CD4-positive, alpha-beta memory T cell (primary cell): ENCODE data around the gene PGC. TPM values are rescaled to one million over a fixed set of nuclear protein-coding genes. Genes with fewer than 3 reads are reported as not detected.

Source experiments
- CTCF ChIA-PET: fragments of 350-600 bp; sonication (Branson Sonifier 250); formaldehyde crosslinking; loops from one replicate; lab custom pipeline; 2021; ENCODE audit warnings: inconsistent platforms; ENCODE audit not compliant: partially characterized antibody; lab: Charles Lee
- POLR2A ChIA-PET: fragments of 350-600 bp; sonication (Branson Sonifier 250); formaldehyde crosslinking; loops from one replicate; lab custom pipeline; 2021; ENCODE audit not compliant: partially characterized antibody; lab: Charles Lee
- DNase-seq, 5 donors: peaks; one replicate each; pipeline versions ENCODE4 v3.0.0 to v3.0.0-alpha.2; 2020 to 2022; ENCODE audit warnings: mixed read lengths in 1 of 5
- H3K27ac ChIP-seq: one replicate; pipeline ENCODE4 v1.7.0; 2013; ENCODE audit warnings: low read depth, low read length
- H3K27me3 ChIP-seq: 2 replicates; pipeline ENCODE4 v1.7.0; 2013; ENCODE audit warnings: mild to moderate bottlenecking, low read length, moderate library complexity; ENCODE audit not compliant: insufficient read depth
- H3K36me3 ChIP-seq: 2 replicates; pipeline ENCODE4 v1.7.0; 2013; ENCODE audit warnings: mild to moderate bottlenecking, low read length, moderate library complexity; ENCODE audit not compliant: insufficient read depth
- H3K4me1 ChIP-seq: 2 replicates; pipeline ENCODE4 v1.7.0; 2013; ENCODE audit warnings: mild to moderate bottlenecking, low read length, moderate library complexity; ENCODE audit not compliant: insufficient read depth
- H3K4me3 ChIP-seq, 2 donors: one replicate each; pipeline ENCODE4 v1.7.0; 2013; ENCODE audit warnings: low read length in 2 of 2, mild to moderate bottlenecking in 1 of 2
- H3K9me3 ChIP-seq, 2 donors: one replicate each; pipeline ENCODE4 v1.7.0; 2013; ENCODE audit warnings: low read length in 2 of 2, control low read depth in 1 of 2; ENCODE audit not compliant: control insufficient read depth in 1 of 2
- H3K27ac Mint-ChIP-seq, 7 donors: one replicate each; pipeline ENCODE4 v1.8.0; 2020 to 2021; ENCODE audit warnings: mixed read lengths in 7 of 7, mild to moderate bottlenecking in 6 of 7, inconsistent platforms in 3 of 7, moderate library complexity in 3 of 7
- H3K27me3 Mint-ChIP-seq, 2 donors: one replicate each; pipeline ENCODE4 v1.8.0; 2020 to 2021; ENCODE audit warnings: mixed read lengths in 2 of 2
- H3K36me3 Mint-ChIP-seq, 2 donors: one replicate each; pipeline ENCODE4 v1.8.0; 2020 to 2021; ENCODE audit warnings: mixed read lengths in 2 of 2, inconsistent platforms in 1 of 2, mild to moderate bottlenecking in 1 of 2
- H3K4me1 Mint-ChIP-seq, 4 donors: one replicate each; pipeline ENCODE4 v1.8.0; 2020 to 2021; ENCODE audit warnings: mixed read lengths in 4 of 4, mild to moderate bottlenecking in 1 of 4
- H3K4me3 Mint-ChIP-seq, 8 donors: one replicate each; pipeline ENCODE4 v1.8.0; 2020 to 2021; ENCODE audit warnings: mixed read lengths in 8 of 8, mild to moderate bottlenecking in 7 of 8, moderate library complexity in 6 of 8, inconsistent platforms in 3 of 8
- H3K9me3 Mint-ChIP-seq, 8 donors: one replicate each; pipeline ENCODE4 v1.8.0; 2020 to 2021; ENCODE audit warnings: mixed read lengths in 8 of 8, mild to moderate bottlenecking in 5 of 8, inconsistent platforms in 3 of 8, moderate library complexity in 1 of 8
- intact Hi-C: fragments of 100-400 bp; cut with micrococcal nuclease; formaldehyde crosslinking; loops from one replicate; pipeline ENCODE4 v1.15.1; 2023
- polyA plus RNA-seq, 2 donors: library from polyadenylated mRNA; unstranded; fragments of 300-500 nt; fragmentation: Illumina TruSeq; gene quantifications; one replicate each; pipeline ENCODE4 v1.2.3, GENCODE V29; 2021
- total RNA-seq, 2 experiments: library from RNA; stranded (reverse); gene quantifications; one replicate each; pipeline ENCODE4 v1.2.3, GENCODE V29; 2021

Gene PGC
- total and polyA plus RNA-seq, 4 experiments from 2014 or later, result not detected

DNA sequence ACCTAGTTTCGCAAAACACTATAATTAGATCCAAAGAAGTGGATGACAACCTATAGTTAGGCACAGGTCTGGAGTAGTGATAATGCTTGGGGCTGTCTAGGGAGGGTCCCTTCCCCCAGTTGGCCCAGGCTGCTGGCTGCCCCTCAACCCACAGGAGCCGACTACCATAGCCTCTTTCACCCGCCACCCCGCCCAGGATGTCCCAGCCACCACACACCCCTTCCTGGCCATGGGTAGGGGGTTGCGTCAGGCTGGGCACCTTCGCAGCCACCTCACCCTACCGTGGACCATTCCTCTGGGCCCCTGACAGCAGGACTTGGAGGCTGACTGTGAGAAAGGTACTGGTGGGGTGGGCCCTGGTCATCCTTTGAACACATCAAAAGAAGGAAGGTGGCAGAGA is 20.3 kb downstream of the PGC start:
- Histone ChIP-seq H3K36me3 (no peaks in the 10 kb centered on the region), H3K9me3 (no peaks in the 10 kb centered on the region), H3K4me3 (no peak overlapping the region), H3K27me3 (no peaks in the 10 kb centered on the region), H3K4me1 (peaks cover 38% of the 10 kb centered on the region), H3K27ac (no peak overlapping the region)
- Mint-ChIP-seq H3K27me3 (no peaks in the 10 kb centered on the region), H3K4me1 (peaks cover 20 to 56% (median 42%) of the 10 kb centered on the region in 4 donors), H3K36me3 (peaks cover 3% of the 10 kb centered on the region in 2 donors), H3K4me3 (peak overlapping the region in 6 of 8 donors; percentile 42 to 69 (median 52)), H3K27ac (peak overlapping the region in 6 of 7 donors; percentile 19 to 79 (median 54)), H3K9me3 (no peaks in the 10 kb centered on the region)
- ChIA-PET POLR2A (no interaction called here), CTCF (no interaction called here)
- DNase-seq, result no peak
- intact Hi-C loops, result no loop called here

DNA sequence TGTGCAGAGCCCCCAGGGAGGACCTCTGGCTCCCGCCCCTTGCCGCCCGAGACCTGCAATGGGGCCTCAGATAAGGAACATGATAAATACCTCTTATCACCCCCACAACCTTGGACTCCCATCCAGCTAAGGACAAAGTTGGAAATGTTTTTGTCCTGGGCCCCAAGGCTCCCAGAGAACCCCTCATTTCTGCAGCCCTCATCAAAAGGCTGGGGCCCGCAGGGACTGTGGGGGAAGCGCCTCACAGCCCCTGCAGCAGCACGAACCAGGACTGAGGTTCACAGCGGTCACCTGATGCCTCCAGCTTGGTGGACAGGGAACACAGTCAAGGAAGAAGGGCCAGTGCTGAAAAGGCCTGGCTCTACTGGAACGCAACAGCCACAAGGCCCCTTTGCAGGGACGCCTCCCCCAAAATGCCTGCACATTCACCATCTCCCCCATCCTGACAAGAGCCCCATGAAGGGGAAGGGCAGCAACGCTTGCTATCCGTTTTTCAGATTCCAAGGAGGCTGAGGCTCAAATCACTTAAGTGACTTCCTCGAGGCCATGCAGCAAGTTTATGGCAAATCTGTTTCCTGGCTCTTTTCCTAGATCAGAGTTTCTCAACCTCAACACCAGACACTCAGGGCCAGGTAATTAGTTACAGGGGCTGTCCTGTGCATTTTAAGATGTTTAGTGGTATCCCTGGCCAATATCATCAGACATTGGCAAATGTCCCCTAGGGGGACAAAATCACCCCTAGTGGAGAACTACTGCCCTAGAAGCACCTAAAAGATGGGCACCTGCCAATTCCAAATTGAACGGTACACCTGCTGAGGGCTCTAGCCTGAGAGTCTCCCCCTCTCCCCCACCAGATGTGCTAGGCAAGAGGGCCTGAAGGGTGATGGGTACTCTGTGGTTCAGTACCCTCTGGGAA is 22.4 kb downstream of the PGC start:
- Histone ChIP-seq H3K4me3 (no peak overlapping the region), H3K27me3 (no peaks in the 10 kb centered on the region), H3K27ac (no peak overlapping the region), H3K4me1 (peaks cover 18% of the 10 kb centered on the region), H3K9me3 (no peaks in the 10 kb centered on the region), H3K36me3 (no peaks in the 10 kb centered on the region)
- H3K27ac Mint-ChIP-seq, result peak overlapping the region in 1 of 7 donors; percentile 36
- intact Hi-C loops, result no loop called here
- H3K36me3 Mint-ChIP-seq, result peaks cover 3% of the 10 kb centered on the region in 2 donors
- no peaks in the 10 kb centered on the region for H3K9me3 Mint-ChIP-seq
- DNase-seq, result no peak
- no peak overlapping the region for H3K4me3 Mint-ChIP-seq
- peaks cover 9 to 44% (median 32%) of the 10 kb centered on the region in 4 donors for H3K4me1 Mint-ChIP-seq
- H3K27me3 Mint-ChIP-seq, result no peaks in the 10 kb centered on the region
- ChIA-PET POLR2A (interaction anchor here (2.2 kb wide), 1 partner anchor 9 kb away, joined by 8 read pairs; no protein-coding TSS in a partner anchor), CTCF (no interaction called here)

DNA sequence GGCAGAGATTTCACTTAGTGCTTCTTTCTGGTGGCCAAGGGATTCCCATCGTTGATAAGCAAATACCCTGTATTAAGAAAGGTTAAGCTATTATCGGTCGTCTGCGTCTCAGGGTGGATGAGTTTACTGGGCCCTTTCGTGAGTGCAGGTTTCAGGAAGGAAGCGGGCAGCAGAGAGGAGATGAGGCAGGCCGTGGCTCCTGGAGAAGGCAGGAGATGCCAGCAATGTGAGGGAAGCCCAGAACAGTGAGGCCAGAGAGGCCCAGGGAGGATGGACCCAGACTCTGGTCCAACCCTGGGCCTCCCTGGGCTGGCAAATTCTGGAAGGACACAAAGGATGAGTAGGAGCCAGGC is 23.0 kb downstream of the PGC start:
- Histone ChIP-seq H3K27me3 (no peaks in the 10 kb centered on the region), H3K27ac (no peak overlapping the region), H3K36me3 (no peaks in the 10 kb centered on the region), H3K4me1 (peaks cover 12% of the 10 kb centered on the region), H3K9me3 (no peaks in the 10 kb centered on the region), H3K4me3 (no peak overlapping the region)
- no peak for DNase-seq
- CTCF ChIA-PET, result interaction anchor here (0.9 kb wide), 1 partner anchor 10 kb away, joined by 4 read pairs; no protein-coding TSS in a partner anchor
- intact Hi-C loops, result no loop called here
- Mint-ChIP-seq H3K4me3 (no peak overlapping the region), H3K9me3 (no peaks in the 10 kb centered on the region), H3K36me3 (peaks cover 3% of the 10 kb centered on the region in 2 donors), H3K4me1 (peaks cover 9 to 38% (median 31%) of the 10 kb centered on the region in 4 donors), H3K27ac (peak overlapping the region in 3 of 7 donors; percentile 23 to 78 (median 54)), H3K27me3 (no peaks in the 10 kb centered on the region)
- POLR2A ChIA-PET, result interaction anchor here (2.2 kb wide), 1 partner anchor 10 kb away, joined by 8 read pairs; no protein-coding TSS in a partner anchor

DNA sequence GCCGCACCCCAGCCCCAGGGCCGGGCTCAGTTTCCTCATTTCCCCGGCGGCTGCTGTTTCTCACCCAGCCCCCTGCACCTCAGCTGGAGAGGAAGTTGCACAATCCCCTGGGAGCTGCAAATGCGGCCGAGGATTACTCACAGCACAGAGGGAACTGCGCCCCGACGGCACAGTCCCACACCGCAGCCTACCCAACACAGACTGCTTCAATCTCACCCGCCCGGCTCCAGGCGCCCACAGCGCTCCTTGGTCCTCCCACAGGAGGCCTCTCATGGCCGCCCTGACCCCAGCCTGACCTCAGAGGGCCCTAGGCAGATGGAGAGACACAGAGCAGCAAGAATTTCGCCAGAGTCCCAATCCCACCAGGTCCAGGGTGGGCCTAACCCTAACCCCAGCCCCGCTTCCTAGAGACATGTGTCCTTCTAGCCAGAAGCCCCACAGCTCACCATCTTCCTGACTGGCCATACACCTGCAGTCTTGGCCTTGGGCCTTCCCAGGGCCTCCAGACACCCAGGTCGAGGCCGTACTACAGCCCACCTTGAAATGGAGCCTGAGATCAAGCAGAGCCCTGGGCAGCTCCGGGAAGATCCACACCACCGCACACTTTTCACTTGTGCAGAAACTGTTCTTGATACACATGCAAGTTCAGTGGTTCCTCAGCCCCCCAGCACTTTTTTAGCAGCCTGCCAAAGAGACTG is 23.5 kb downstream of the PGC start:
- Mint-ChIP-seq H3K4me1 (peaks cover 9 to 33% (median 27%) of the 10 kb centered on the region in 4 donors), H3K27me3 (no peaks in the 10 kb centered on the region), H3K9me3 (no peaks in the 10 kb centered on the region), H3K4me3 (no peak overlapping the region), H3K36me3 (peaks cover 0 to 3% of the 10 kb centered on the region in 2 donors), H3K27ac (peak overlapping the region in 1 of 7 donors; percentile 32)
- ChIA-PET CTCF (interaction anchor here (0.9 kb wide), 1 partner anchor 10 kb away, joined by 4 read pairs; no protein-coding TSS in a partner anchor), POLR2A (interaction anchor here (2.2 kb wide), 1 partner anchor 10 kb away, joined by 8 read pairs; no protein-coding TSS in a partner anchor)
- Histone ChIP-seq H3K36me3 (no peaks in the 10 kb centered on the region), H3K4me3 (no peak overlapping the region), H3K9me3 (no peaks in the 10 kb centered on the region), H3K27me3 (no peaks in the 10 kb centered on the region), H3K4me1 (peaks cover 12% of the 10 kb centered on the region), H3K27ac (no peak overlapping the region)
- intact Hi-C loops, result no loop called here
- no peak for DNase-seq

DNA sequence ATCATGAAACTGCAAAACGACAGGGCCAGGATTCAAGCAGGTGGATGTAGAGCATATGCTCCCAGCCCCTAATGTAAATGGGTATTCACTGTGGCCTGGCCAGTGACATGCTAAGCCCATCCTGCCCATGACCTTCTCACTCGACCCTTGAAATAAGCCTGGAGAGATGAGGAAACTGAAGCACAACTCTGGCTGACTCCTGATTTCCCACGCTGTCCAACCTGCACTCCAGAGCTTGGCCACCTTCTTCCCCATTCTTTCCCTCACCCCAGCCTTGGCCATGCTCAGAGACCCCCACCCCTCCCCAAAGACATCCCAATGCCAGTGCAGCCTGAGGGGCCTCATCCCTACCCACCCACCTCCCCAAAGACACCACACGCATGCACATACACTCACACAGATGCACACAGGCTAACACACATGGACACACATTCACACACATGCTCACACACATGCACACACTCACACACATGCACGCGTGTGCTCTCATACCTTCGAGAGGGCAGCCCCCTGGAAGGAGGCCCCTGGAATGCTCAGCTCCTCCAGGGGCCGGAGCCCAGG is 24.1 kb downstream of the PGC start:
- no peak overlapping the region for H3K4me3 Mint-ChIP-seq
- H3K27ac ChIP-seq, result no peak overlapping the region

DNA sequence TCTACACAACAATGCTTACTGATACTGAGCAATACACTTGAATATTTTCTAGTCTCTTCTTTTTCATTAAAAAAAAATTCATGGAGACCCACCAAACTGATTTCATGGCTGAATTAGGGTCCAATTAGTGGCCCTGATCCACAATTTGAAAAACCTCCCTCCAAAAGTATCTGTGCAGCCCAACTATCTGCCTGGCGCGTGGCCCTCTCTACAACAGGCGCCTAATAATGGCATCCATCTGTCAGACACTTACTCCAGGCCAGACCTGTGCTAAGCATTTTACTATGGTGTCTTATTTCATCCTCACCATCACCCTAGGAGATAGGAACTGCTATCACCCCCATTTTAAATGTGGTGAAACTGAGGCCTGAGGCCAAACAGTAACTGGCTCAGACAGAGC is 25.8 kb downstream of the PGC start:
- no peak for DNase-seq
- H3K27ac ChIP-seq, result no peak overlapping the region
- Mint-ChIP-seq H3K27ac (peak overlapping the region in 1 of 7 donors; percentile 11), H3K9me3 (no peaks in the 10 kb centered on the region), H3K4me1 (peaks cover 5 to 25% (median 22%) of the 10 kb centered on the region in 4 donors), H3K36me3 (peaks cover 0 to 3% of the 10 kb centered on the region in 2 donors), H3K4me3 (no peak overlapping the region), H3K27me3 (no peaks in the 10 kb centered on the region)
- no peaks in the 10 kb centered on the region for H3K4me1 ChIP-seq
- H3K27me3 ChIP-seq, result no peaks in the 10 kb centered on the region
- POLR2A ChIA-PET, result no interaction called here
- CTCF ChIA-PET, result no interaction called here
- H3K4me3 ChIP-seq, result no peak overlapping the region
- no peaks in the 10 kb centered on the region for H3K36me3 ChIP-seq
- intact Hi-C loops, result no loop called here
- no peaks in the 10 kb centered on the region for H3K9me3 ChIP-seq

More for the DNA sequence above, 24.1 kb downstream of the PGC start:
- peaks cover 0 to 3% of the 10 kb centered on the region in 2 donors for H3K36me3 Mint-ChIP-seq
- Histone ChIP-seq H3K27me3 (no peaks in the 10 kb centered on the region), H3K36me3 (no peaks in the 10 kb centered on the region), H3K4me3 (no peak overlapping the region), H3K4me1 (peaks cover 12% of the 10 kb centered on the region), H3K9me3 (no peaks in the 10 kb centered on the region)
- peak overlapping the region in 2 of 7 donors; percentile 5 to 7 for H3K27ac Mint-ChIP-seq
- DNase-seq, result no peak
- no peaks in the 10 kb centered on the region for H3K27me3 Mint-ChIP-seq
- intact Hi-C loops, result no loop called here
- POLR2A ChIA-PET, result no interaction called here
- CTCF ChIA-PET, result no interaction called here
- no peaks in the 10 kb centered on the region for H3K9me3 Mint-ChIP-seq
- H3K4me1 Mint-ChIP-seq, result peaks cover 9 to 29% (median 25%) of the 10 kb centered on the region in 4 donors
